ENCODE data around the gene ALDH3B2. TPM values are rescaled to one million over a fixed set of nuclear protein-coding genes. Genes with fewer than 3 reads are reported as not detected.
"Not testable (repeated sequence)": the region's sequence is repeated elsewhere in the genome, so short reads cannot be mapped to it uniquely, and the experiment has no call there.

ALDH3B2 gene
- total RNA-seq, 1 donor, result not detected

DNA sequence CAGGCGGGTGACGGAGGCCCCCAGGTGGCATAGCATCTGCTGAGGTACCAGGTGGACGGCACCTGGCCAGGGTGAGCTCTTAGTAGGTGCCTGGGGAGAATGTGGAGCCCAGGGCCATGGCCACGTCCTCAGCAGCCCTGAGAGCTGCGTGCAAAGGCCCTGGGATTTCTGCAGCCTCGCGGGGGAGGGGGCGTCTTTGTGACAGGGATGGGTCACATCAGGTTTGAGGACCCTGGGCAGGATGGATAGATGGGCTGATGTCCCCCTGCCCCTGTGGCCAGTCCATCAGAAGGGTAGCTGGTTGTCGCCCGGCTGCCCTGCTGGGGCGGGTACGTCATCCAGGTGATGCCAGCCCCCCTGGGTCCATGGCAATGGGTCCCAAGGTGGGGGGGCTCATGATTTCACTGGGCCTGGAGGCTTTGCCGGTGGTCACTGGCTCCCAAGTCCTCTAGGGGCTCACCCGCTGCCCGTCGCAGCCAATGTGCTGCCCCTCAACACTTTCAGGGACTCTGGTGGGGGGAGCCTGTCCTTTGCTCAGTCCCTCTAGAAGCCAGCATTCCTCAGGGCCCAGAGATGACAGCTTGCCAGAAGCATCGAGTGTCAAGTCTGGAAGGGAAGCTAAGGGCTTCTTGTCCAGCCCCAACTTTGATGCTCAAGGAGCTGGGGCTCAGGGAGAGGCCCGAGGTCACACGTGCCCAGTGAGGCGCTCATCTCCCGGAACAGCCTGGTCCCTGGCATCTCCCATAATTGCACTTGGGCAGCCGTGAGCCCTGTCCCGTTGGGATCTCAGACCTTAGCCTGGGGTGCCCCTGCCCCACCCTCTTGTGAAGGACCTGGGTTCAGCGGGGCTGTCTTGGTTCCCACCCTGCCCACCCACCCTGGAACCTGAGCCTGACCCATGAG, 35.6 kb downstream of the ALDH3B2 start:
- no peak for DNase-seq (ENCODE audit: low read depth)
- TF ChIP-seq, protein P1, sequence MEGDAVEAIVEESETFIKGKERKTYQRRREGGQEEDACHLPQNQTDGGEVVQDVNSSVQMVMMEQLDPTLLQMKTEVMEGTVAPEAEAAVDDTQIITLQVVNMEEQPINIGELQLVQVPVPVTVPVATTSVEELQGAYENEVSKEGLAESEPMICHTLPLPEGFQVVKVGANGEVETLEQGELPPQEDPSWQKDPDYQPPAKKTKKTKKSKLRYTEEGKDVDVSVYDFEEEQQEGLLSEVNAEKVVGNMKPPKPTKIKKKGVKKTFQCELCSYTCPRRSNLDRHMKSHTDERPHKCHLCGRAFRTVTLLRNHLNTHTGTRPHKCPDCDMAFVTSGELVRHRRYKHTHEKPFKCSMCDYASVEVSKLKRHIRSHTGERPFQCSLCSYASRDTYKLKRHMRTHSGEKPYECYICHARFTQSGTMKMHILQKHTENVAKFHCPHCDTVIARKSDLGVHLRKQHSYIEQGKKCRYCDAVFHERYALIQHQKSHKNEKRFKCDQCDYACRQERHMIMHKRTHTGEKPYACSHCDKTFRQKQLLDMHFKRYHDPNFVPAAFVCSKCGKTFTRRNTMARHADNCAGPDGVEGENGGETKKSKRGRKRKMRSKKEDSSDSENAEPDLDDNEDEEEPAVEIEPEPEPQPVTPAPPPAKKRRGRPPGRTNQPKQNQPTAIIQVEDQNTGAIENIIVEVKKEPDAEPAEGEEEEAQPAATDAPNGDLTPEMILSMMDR (IDR thresholded peaks at IDR 0.05; ENCODE audit: insufficient read depth, low read length), result no peak

DNA sequence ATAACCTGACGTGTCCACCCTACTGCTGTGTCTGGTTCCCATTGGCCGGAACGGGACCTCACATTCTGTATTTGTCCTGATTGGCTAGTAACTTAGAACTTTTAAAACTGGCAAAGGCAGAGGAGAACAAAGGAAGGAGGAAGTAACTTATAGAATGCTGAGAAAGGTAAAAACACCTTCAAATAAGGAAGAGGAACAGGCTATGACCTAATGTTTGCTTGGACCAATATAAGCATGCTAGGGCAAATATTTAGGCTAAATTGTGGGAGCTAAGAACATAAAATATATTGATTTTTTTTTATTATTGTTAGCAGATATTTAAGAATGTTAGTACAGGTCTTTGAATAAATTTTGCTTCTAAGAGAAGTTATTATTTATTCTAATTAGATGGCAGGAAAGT, 37.0 kb downstream of the ALDH3B2 start:
- not testable (repeated sequence) for DNase-seq (ENCODE audit: low read depth); H3K4me3 ChIP-seq (ENCODE audit: low read depth, low read length)

More for the DNA sequence above, 35.6 kb downstream of the ALDH3B2 start:
- H3K4me3 ChIP-seq (ENCODE audit: low read depth, low read length), result no peak overlapping the region

DNA sequence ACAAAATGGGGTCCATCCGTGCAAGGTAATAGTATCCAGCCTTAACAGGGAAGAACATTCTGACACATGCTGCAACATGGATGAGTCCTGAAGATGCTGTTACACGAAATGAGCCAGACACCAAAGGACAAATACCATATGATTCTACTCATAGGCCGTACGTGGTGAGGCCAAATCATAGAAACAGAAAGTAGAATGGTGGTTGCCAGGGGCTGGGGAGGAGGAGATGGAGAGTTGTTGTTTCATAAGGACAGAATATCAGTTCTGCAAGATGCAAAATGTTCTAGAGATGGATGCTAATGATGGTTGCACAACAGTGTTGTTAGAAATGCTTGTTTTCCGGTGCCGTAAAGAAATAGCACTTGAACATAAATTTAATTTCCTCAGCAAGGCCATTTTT, 37.5 kb downstream of the ALDH3B2 start:
- no peak overlapping the region for H3K4me3 ChIP-seq (ENCODE audit: low read depth, low read length)
- no peak for DNase-seq (ENCODE audit: low read depth)
- TF ChIP-seq, protein P1 (IDR thresholded peaks at IDR 0.05; ENCODE audit: insufficient read depth, low read length), result no peak

DNA sequence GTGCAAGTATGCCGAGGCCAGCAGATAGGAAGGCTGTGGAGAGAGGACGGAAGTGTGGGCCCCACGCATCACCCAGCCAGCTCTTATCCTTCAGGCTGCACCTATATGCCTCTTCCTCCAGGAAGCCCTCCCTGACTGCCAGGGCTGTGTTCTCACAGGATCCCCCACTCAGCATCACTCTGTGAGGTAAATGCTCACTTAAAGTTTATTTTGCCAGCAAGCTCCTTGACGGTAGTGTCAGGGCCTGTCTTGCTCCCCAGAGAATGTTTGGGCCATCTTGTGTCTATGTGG, 39.2 kb downstream of the ALDH3B2 start:
- TF ChIP-seq, protein P1 (IDR thresholded peaks at IDR 0.05; ENCODE audit: insufficient read depth, low read length), result no peak
- no peak overlapping the region for H3K4me3 ChIP-seq (ENCODE audit: low read depth, low read length)
- no peak for DNase-seq (ENCODE audit: low read depth)

DNA sequence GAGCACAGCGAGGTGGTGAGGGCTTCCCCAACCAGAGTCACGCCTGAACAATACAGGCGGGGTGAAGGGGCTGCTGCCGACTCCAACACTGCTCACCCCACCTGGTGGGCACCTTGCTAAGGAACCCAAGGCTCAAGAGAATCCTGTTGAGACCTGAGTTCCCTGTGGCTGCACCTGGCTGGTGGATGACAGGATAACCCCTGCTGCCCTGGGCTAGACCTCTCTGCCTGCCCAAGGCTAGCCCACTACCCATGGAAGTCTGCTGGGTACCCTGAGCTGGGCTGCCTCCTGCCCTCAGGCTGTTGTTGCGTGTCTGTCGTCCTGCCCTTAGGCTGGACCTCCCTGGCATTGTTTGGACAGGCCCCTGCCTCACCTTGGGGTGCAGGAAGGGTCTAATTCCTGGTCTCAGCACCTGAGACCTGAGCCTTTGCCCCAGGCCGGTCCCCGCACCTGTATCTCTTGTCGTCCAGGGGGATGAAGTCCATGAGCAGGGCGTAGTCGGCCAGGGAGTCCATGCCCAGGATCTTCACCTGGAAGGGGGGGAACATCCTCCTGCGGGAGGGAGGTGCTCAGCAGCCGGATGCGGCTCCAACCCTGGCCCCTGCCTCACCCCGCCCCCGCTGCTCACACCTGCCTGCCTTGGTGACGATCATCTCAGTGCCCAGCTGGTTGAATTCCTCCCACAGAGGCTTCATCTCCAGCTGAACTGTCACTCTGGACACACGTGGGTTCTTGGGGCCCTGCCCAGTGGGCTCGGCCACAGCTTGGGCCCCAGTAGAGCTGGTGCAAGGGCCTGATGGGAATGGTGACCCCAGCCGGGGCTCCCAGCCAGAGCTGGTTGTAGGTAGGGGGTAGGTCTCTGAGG, 39.8 kb downstream of the ALDH3B2 start:
- no peak overlapping the region for H3K4me3 ChIP-seq (ENCODE audit: low read depth, low read length)
- TF ChIP-seq, protein P1 (IDR thresholded peaks at IDR 0.05; ENCODE audit: insufficient read depth, low read length), result no peak
- no peak for DNase-seq (ENCODE audit: low read depth)

DNA sequence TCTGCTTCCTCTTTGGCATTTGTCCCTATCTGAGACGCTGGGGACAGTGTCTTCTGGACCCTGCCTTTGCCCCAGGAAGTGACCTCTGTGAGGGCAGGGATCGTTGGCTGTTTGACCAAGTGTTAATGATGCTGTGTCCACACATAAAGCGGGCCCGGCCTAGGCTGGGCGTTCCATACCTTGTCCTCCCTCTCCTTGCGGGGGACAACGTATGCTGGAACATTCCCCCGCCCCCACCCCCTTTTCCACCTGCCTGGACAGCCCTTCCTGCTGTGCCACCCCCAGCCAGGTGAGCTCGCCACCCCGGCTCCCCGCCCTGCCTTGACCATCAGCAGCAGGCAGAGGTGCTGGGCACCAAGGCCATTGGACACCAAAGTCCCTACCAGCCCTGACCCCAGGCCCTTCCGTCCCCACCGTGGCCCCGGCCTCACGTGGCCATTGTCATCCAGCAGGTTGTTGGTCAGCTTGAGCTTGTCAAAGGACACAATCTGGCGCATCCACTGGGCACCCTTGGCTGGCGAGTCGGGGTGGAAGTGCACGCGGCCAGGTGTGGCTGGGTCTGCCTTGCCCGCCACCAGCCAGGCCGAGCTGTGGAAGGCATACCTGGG, 40.6 kb downstream of the ALDH3B2 start:
- TF ChIP-seq, protein P1 (IDR thresholded peaks at IDR 0.05; ENCODE audit: insufficient read depth, low read length), result no peak
- no peak overlapping the region for H3K4me3 ChIP-seq (ENCODE audit: low read depth, low read length)
- DNase-seq (ENCODE audit: low read depth), result no peak

Measured in fibroblast of the aortic adventitia (primary cell).